Osteoblast (primary cell): ENCODE results near the gene HSDL2. TPM values are rescaled to one million over a fixed set of nuclear protein-coding genes. Genes with fewer than 3 reads are reported as not detected.

Experiments used
- DNase-seq: peaks from one replicate; pipeline ENCODE4 v3.0.0; 2011; ENCODE audit warnings: low spot score, mixed read lengths; ENCODE audit not compliant: insufficient read length; ENCODE audit errors: missing footprints
- H2AFZ ChIP-seq: 2 replicates; pipeline ENCODE4 v1.6.0; 2011; ENCODE audit warnings: mild to moderate bottlenecking, low read length
- H3K27ac ChIP-seq: 2 replicates; pipeline ENCODE4 v1.5.1; 2011; ENCODE audit warnings: mild to moderate bottlenecking, low read depth, low read length, moderate library complexity
- H3K27me3 ChIP-seq: 2 replicates; pipeline ENCODE4 v1.6.0; 2012; ENCODE audit warnings: mild to moderate bottlenecking, control low read depth, inconsistent platforms, low read length, moderate library complexity; ENCODE audit not compliant: insufficient read depth
- H3K36me3 ChIP-seq: 2 replicates; pipeline ENCODE4 v1.5.1; 2011; ENCODE audit warnings: mild to moderate bottlenecking, low read length, control low read depth, moderate library complexity; ENCODE audit not compliant: insufficient read depth
- H3K4me1 ChIP-seq: 2 replicates; pipeline ENCODE4 v1.5.1; 2011; ENCODE audit warnings: mild to moderate bottlenecking, low read length, control low read depth, moderate library complexity; ENCODE audit not compliant: insufficient read depth
- H3K4me2 ChIP-seq: 2 replicates; pipeline ENCODE4 v1.6.0; 2011; ENCODE audit warnings: mild to moderate bottlenecking, low read length; ENCODE audit not compliant: insufficient read depth
- H3K4me3 ChIP-seq: fragments of 200-600 bp; sonication (generic); 3 replicates; pipeline ENCODE4 v1.5.1; 2012; ENCODE audit warnings: mild to moderate bottlenecking, low read length, inconsistent platforms; ENCODE audit not compliant: insufficient read depth
- H3K79me2 ChIP-seq: 2 replicates; pipeline ENCODE4 v1.6.0; 2012; ENCODE audit warnings: mild to moderate bottlenecking, low read length, control low read depth, inconsistent platforms; ENCODE audit not compliant: insufficient read depth
- H3K9me3 ChIP-seq: 2 replicates; pipeline ENCODE4 v1.5.1; 2011; ENCODE audit warnings: low read depth, low read length, control low read depth
- H4K20me1 ChIP-seq: 2 replicates; pipeline ENCODE4 v1.6.0; 2012; ENCODE audit warnings: mild to moderate bottlenecking, low read length, control low read depth; ENCODE audit not compliant: insufficient read depth
- CTCF ChIP-seq: IDR thresholded peaks from 2 replicates; pipeline ENCODE4 v1.5.1; 2011; ENCODE audit warnings: mild to moderate bottlenecking, low read depth, low read length, moderate library complexity; ENCODE audit errors: extremely low read depth
- total RNA-seq: library from RNA; depleted of rRNA; stranded (reverse); fragments of >200 nt; gene quantifications from 2 replicates; pipeline ENCODE4 v1.2.3, GENCODE V29; 2012

Gene HSDL2
- total RNA-seq, 1 donor, result 42.3 TPM

DNA sequence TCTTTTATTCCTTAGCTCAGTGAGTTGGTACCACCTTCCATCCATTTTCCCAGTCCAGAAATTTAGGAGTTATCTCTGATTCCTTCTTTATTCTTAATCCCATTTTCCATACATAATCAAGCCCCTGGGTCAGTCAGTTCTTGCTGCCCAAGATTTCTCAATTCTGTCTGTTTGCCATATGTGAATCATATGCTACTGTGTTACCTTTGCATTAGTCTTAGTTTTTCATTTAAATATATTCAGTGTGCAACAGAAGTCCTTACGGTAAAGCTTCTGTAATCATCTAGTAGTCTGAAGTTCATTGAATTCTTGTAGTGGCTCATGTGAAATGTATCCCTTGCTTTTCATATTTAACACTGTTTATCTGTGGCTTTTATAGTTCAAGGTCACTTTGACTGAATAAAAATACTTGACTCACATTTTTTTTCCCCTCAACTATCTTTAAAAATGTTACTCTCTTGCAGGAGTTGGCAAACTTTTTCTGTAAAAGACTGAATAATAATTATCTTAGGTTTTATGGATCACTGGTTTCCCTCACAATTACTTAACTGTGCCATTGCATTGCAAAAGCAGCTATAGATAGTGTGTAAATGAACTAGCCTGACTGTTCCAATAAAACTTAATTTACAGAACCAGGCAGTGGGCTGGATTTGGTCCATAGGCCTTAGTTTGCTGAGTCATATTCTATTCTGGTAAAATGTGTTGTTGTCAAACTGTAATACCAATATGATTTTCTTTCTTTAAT lies 113.7 kb downstream of the HSDL2 start:
- Histone ChIP-seq H3K9me3 (peaks cover 2% of the 10 kb centered on the region), H4K20me1 (no peaks in the 10 kb centered on the region), H3K4me1 (peaks cover 5% of the 10 kb centered on the region), H3K36me3 (no peaks in the 10 kb centered on the region), H3K27me3 (no peaks in the 10 kb centered on the region), H3K79me2 (no peaks in the 10 kb centered on the region), H3K4me3 (no peak overlapping the region), H2AFZ (no peak overlapping the region), H3K4me2 (no peak overlapping the region), H3K27ac (no peak overlapping the region)
- DNase-seq, result no peak
- TF ChIP-seq CTCF, result no peak

- H3K36me3 ChIP-seq, result no peaks in the 10 kb centered on the region
- no peak overlapping the region for H3K4me3 ChIP-seq
- no peak for DNase-seq
- peaks cover 5% of the 10 kb centered on the region for H3K4me1 ChIP-seq
- H3K79me2 ChIP-seq, result no peaks in the 10 kb centered on the region
- H3K27me3 ChIP-seq, result no peaks in the 10 kb centered on the region
- H4K20me1 ChIP-seq, result no peaks in the 10 kb centered on the region
- no peak for TF ChIP-seq CTCF
- H3K4me2 ChIP-seq, result no peak overlapping the region
- peaks cover 2% of the 10 kb centered on the region for H3K9me3 ChIP-seq
- H3K27ac ChIP-seq, result no peak overlapping the region
- no peak overlapping the region for H2AFZ ChIP-seq
Measured at GRCh38 chr9:112494153-112494552, 114.2 kb downstream of the HSDL2 start.

GRCh38 chr9:112495614-112496013 lies 115.7 kb downstream of the HSDL2 start:
- no peak overlapping the region for H3K27ac ChIP-seq
- no peak overlapping the region for H2AFZ ChIP-seq
- no peak overlapping the region for H3K4me2 ChIP-seq
- H3K79me2 ChIP-seq, result no peaks in the 10 kb centered on the region
- peaks cover 2% of the 10 kb centered on the region for H3K9me3 ChIP-seq
- H3K27me3 ChIP-seq, result no peaks in the 10 kb centered on the region
- no peaks in the 10 kb centered on the region for H4K20me1 ChIP-seq
- no peaks in the 10 kb centered on the region for H3K36me3 ChIP-seq
- DNase-seq, result no peak
- no peak for TF ChIP-seq CTCF
- H3K4me3 ChIP-seq, result no peak overlapping the region
- H3K4me1 ChIP-seq, result peaks cover 5% of the 10 kb centered on the region

- no peak for DNase-seq
- H3K9me3 ChIP-seq, result peaks cover 2% of the 10 kb centered on the region
- H3K4me1 ChIP-seq, result peaks cover 5% of the 10 kb centered on the region
- no peaks in the 10 kb centered on the region for H4K20me1 ChIP-seq
- H3K27ac ChIP-seq, result no peak overlapping the region
- no peak overlapping the region for H3K4me2 ChIP-seq
- H2AFZ ChIP-seq, result no peak overlapping the region
- TF ChIP-seq CTCF, result no peak
- no peak overlapping the region for H3K4me3 ChIP-seq
- no peaks in the 10 kb centered on the region for H3K79me2 ChIP-seq
- no peaks in the 10 kb centered on the region for H3K27me3 ChIP-seq
- H3K36me3 ChIP-seq, result no peaks in the 10 kb centered on the region
Measured at GRCh38 chr9:112496074-112496722, 116.3 kb downstream of the HSDL2 start.
